ENCODE data around the gene SCAMP5.

SCAMP5 gene
- long read RNA-seq, donor 1, partial matches to known transcripts, result 0 of 6 reads
- long read RNA-seq, donor 1, other reads (novel, unspliced or antisense), result 0 of 6 reads
- long read RNA-seq, donor 2, partial matches to known transcripts, result 0 of 2 reads
- long read RNA-seq, donor 2, other reads (novel, unspliced or antisense), result 0 of 2 reads
- long read RNA-seq, donor 3, partial matches to known transcripts, result 0 of 2 reads
- long read RNA-seq, donor 3, other reads (novel, unspliced or antisense), result 0 of 2 reads
- long read RNA-seq, donor 4, partial matches to known transcripts, result 0 of 4 reads
- long read RNA-seq, donor 4, other reads (novel, unspliced or antisense), result 0 of 4 reads
- long read RNA-seq, donor 5, partial matches to known transcripts, result 0 of 7 reads
- long read RNA-seq, donor 5, other reads (novel, unspliced or antisense), result 0 of 7 reads
- long read RNA-seq, donor 6, partial matches to known transcripts, result 5 of 8 reads
- long read RNA-seq, donor 6, other reads (novel, unspliced or antisense), result 0 of 8 reads
- long read RNA-seq, donor 7, result 0 reads
- long read RNA-seq, donor 8, partial matches to known transcripts, result 0 of 5 reads
- long read RNA-seq, donor 8, other reads (novel, unspliced or antisense), result 0 of 5 reads

- peak; percentile 74 for DNase-seq
These were observed at the start of gene SCAMP5 for GRCh38 chr15:74995182-74995778. Gene SCAMP5 (plus strand): TSS chr15:74995563. CDS start chr15:75011840, 16,277 bp downstream.

DNA sequence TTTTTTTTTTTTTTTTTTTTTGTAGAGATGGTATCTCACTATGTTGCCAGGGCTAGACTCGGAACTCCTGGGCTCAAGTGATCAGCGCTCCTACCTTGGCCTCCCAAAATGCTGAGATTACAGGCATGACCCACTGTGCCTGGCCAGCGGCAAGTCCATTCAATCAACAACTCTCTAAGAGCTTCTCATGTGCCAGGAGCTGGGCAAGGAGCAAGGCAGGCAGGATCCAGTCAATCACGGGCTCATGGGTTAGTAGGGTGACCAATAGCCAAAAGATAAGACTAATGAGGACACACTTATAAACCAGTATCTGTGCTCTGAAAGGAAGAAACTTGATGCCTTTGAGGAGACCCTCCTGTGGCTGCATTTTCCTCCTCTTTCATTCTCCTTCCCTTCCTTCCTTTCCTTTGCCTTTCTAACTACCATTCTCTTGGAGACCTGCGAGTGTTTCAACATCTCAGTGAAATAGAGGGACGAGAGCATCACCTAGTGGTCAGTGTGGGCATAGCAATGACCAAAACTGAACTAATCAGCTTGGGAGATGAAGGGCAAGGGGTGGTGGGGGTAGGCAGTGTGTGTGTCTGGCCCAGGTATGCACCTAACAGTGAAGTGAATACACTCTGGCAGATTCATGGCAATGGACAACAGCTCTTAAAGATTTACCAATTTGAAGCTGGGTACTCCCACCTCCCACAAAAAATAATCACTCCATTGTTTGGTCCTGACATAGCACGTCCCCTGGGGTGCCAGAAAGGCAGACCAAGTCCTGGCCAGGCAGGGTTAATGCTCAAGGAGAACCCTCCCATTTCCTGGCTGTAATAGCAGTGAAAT, 45.1 kb upstream of the SCAMP5 start:
- DNase-seq, result peak; percentile 64

DNA sequence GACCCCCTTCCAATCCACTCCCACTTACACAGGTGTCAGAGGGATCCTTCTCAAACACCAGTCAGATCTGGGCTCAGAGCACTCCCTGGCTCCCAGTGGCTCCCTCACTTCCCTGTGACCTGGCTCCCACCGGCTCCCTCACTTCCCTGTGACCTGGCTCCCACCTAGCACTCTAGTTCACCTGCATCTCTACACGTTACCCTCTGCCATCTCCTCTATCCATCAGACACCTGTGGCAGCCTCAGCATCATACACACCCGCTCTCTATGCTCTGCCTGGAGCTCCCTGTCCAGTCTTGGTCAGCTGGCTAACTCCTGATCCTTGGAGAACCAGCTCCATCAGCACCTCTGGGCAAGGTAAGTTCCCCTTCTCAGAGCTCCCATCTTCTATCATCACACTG, 44.4 kb upstream of the SCAMP5 start:
- DNase-seq, result no peak

DNA sequence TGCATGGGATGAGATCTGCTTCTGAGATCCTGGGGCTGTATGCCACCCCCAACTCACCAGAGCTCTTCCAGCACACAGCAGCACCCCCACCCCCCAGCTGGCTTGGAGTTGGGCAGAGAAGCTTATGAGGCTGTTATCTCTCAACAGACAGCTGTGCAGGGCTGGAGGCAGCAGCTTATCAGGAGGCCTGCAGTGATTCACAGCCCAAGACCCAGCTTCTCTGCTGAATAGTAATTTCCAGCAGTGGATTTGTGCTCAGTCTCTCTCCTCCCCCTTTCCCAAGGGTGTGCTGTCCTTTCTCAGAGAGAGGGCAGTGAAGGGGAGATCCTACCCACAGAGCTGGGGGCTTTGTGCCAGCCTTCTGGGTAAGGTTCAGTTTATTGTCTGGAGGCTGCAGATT, 40.8 kb upstream of the SCAMP5 start:
- no peak for DNase-seq

GRCh38 chr15:74955017-74955416, 40.3 kb upstream of the SCAMP5 start:
- peak; percentile 22 for DNase-seq

- peak; percentile 90 for DNase-seq
These were observed 39.3 kb upstream of the SCAMP5 start for GRCh38 chr15:74955796-74956647.

GRCh38 chr15:74956648-74957475, 38.5 kb upstream of the SCAMP5 start, which contains the start of gene RPP25:
Gene RPP25 (minus strand): TSS chr15:74956772. CDS start chr15:74956583, 189 bp downstream.
- DNase-seq, result peak; percentile 82

GRCh38 chr15:74957476-74958035, 37.8 kb upstream of the SCAMP5 start:
- DNase-seq, result no peak

DNA sequence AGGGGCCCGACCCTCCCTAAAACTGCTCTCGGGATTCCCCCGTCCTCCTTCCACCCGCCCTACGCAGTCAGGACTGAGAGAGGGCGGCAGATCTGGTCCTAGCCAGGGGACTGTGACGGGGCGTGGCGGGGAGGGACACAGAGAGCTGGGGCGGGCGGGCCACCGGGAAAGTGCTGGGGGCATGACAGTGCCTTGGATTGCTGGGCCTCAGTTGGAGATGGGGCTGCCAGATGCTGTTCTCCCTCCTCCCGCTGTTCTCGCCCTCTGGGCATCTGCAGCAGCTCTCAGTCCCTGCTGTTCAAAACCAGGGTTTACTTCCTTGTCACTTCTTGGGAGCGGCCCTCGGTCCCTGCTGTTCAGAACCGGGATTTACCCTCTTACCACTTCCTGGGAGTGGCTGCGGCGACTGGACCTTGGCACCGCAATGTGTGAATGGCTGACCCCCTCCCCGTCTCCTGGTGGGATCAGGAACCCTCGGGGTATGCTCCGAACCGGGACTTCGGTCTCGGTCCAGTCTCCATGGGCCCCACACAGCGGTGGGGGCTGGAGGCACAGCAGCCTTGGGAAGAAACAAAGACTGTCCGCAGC, 36.9 kb upstream of the SCAMP5 start:
- peak; percentile 25 for DNase-seq

DNA sequence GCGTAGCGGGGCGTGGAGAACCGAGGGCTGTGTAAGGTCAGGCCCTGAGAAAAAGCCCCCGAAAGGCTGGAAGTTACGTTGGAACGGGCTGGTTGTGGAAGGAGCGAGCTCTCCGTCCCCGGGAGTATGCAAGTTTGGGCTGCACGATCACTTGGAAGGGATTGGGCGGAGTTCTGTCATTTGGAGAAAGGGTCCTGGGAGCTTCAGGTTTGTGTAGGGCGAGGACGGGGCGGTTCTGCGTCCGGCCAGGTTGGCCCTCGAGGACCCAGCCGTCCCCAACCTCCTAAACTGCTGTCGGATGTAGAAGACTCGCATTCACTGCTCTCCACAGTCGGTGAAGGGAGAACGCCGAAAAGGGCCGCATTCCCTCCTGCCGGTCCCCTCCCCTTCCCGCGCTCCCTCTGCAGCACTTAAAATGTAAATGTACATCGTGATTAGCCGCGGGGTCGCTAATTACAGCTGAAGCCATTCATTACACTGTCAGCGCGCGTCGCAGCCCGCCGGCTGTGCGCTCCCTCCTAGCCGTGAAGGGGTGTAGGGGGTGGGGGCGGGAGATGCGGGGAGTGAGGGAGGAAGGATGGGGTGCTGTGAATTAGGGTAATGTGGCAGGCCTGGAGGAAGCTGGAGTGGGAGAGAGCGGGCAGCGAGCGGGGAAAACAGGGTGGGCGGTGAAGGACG, 36.3 kb upstream of the SCAMP5 start:
- DNase-seq, result peak; percentile 25

- no peak for DNase-seq
These were observed 35.8 kb upstream of the SCAMP5 start for GRCh38 chr15:74959586-74959939.

DNA sequence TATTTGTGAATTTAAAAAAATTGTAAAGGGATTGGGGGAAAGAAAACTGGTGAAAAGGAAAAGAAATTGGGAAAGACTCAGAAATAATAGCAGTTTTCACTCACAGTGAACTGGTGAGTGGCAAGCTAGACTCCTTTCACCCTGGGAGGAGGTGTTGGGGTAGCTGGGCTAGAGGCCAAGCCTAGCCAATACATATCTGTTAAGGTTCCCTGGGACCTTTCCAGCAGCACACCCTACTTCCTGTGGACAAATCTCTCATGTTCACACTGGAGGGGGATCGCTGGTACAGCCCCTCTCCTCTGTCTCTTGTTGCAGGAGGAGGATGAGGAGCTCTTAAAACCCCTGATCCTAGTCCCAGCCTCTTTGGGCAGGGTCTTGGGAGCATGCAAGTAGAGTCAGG, 35.1 kb upstream of the SCAMP5 start:
- DNase-seq, result no peak

GRCh38 chr15:74960995-74961588, 34.3 kb upstream of the SCAMP5 start:
- DNase-seq, result no peak

DNA sequence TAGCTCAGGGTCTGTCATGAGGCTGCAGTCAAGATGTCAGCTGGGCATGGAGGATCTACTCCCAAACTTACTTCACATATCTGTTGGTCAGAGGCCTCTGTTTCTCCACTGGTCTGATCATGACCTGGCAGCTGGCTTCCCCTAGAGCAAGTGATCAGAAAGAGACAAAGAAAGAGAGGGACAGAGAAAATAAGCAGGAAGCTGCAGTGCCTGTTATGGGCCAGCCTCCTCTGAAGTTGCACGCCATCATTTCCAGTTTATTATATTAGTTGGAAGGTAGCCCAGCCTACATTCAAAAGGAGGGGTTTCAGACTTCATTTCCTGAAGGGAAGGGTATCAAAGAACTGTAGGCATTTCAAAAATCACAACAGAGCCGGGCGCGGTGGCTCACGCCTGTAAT, 33.7 kb upstream of the SCAMP5 start:
- no peak for DNase-seq

DNA sequence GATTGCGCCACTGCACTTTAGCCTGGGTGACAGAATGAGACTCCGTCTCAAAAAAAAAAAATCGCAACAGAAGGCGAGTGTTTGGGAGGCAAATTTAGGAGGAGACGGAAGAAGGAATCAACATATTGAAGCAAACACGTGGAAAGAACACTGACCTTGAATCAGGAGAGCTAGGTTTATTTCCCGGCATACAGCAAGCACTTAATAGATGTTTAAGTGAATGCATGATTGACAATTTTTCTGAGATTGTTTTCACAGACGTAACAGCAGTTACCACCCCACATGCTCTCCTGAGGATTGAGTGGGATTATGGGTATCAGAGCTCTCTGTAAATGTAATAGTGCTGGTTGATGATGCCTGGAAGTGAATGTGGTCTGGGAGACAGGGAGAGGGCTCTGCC, 33.1 kb upstream of the SCAMP5 start:
- no peak for DNase-seq

GRCh38 chr15:74962671-74963070, 32.7 kb upstream of the SCAMP5 start:
- no peak for DNase-seq

GRCh38 chr15:74963213-74963612, 32.1 kb upstream of the SCAMP5 start:
- no peak for DNase-seq

DNA sequence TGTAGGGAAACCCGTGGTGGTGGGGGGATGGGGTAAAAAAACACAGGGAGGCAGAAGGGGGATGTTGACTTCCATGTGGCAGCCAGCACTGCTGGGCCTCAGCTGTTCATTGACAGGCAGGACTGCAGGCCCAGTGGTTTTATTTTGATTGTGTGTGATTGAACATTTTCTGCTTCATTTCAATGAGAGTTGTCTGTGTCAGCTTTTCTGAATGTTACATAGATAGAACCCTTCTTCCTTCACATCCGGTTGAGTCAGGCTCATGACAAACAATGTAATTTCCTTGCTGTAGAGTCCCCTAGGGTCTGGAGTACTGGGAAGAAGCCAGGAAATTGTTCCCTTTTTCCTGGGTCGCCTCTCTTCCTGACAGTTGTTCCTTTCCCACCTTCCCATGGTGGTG, 30.6 kb upstream of the SCAMP5 start:
- DNase-seq, result no peak

DNA sequence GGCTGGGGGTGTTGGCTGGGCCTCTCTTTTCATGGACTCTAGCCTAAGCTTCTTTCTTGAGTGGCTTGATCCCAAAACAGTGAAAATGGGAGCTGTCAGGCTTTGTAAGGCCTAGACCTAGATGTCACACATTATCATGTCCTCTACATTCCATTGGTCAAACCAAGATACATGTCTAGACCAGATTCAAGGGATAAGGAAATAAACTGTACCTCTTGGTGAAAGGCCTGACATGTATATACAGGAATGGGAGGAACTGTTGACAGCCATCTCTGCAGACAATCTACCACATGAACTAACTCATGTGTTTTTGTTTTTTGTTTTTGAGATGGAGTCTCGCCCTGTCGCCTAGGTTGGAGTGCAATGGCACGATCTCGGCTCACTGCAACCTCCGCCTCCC, 27.7 kb upstream of the SCAMP5 start:
- DNase-seq, result no peak
